GM12878 (cell line): ENCODE measurements around the gene BGLAP. TPM values are rescaled to one million over a fixed set of nuclear protein-coding genes. Genes with fewer than 3 reads are reported as not detected.
A peak's percentile ranks its signal among the peaks of the same experiment; 100 is the strongest.

ENCODE experiments used
- BRCA1 ChIP-seq: IDR thresholded peaks from 2 replicates; pipeline ENCODE4 v1.6.1; 2011; ENCODE audit warnings: low read depth, low read length, improper control_type of control experiment
- CEBPZ ChIP-seq: fragments of 150-350 bp; IDR thresholded peaks from 2 replicates; pipeline ENCODE4 v1.6.1; 2016; ENCODE audit warnings: low read depth, low read length
- CUX1 ChIP-seq: IDR thresholded peaks from 2 replicates; pipeline ENCODE4 v1.6.1; 2012; ENCODE audit warnings: improper control_type of control experiment, low read depth, low read length; ENCODE audit not compliant: insufficient replicate concordance
- FOS ChIP-seq: IDR thresholded peaks from 3 replicates; pipeline ENCODE4 v1.6.1; 2011; ENCODE audit warnings: borderline replicate concordance; ENCODE audit not compliant: insufficient read length; ENCODE audit errors: extremely low read depth
- GATAD2B ChIP-seq: fragments of 450-650 bp; conservative IDR thresholded peaks from 2 replicates; pipeline ENCODE4 v1.6.1; 2017; ENCODE audit warnings: low read depth, mild to moderate bottlenecking, moderate library complexity
- HCFC1 ChIP-seq: fragments of 150-350 bp; IDR thresholded peaks from 2 replicates; pipeline ENCODE4 v1.6.1; 2014; ENCODE audit warnings: low read length
- JUND ChIP-seq: IDR thresholded peaks from 2 replicates; pipeline ENCODE4 v1.6.1; 2012; ENCODE audit warnings: low read depth, mild to moderate bottlenecking, low read length, improper control_type of control experiment, moderate library complexity
- KDM1A ChIP-seq: fragments of 200-600 bp; sonication (generic); IDR thresholded peaks from 2 replicates; pipeline ENCODE4 v1.6.1; 2016; ENCODE audit warnings: borderline replicate concordance
- MTA3 ChIP-seq: IDR thresholded peaks from 2 replicates; pipeline ENCODE4 v1.6.1; 2012; ENCODE audit warnings: low read length, inconsistent platforms, borderline replicate concordance
- MYB ChIP-seq: fragments of 150-350 bp; IDR thresholded peaks from 2 replicates; pipeline ENCODE4 v1.6.1; 2014; ENCODE audit warnings: mild to moderate bottlenecking, low read depth, low read length, borderline replicate concordance
- PBX3 ChIP-seq: IDR thresholded peaks from 2 replicates; pipeline ENCODE4 v1.6.1; 2011; ENCODE audit warnings: mild to moderate bottlenecking, low read depth, low read length, moderate library complexity; ENCODE audit not compliant: insufficient replicate concordance
- POLR2AphosphoS5 ChIP-seq: IDR thresholded peaks from 2 replicates; pipeline ENCODE4 v1.6.1; 2011; ENCODE audit warnings: mild to moderate bottlenecking, low read length, inconsistent platforms
- PRDM15 ChIP-seq: fragments of 450-650 bp; formaldehyde crosslinking; IDR thresholded peaks from 2 replicates; pipeline ENCODE4 v1.4.0; 2020; ENCODE audit warnings: mild to moderate bottlenecking, moderate library complexity
- STAT3 ChIP-seq: IDR thresholded peaks from 2 replicates; pipeline ENCODE4 v1.6.1; 2011; ENCODE audit warnings: low read depth, low read length, improper control_type of control experiment
- TCF7 ChIP-seq: IDR thresholded peaks from 2 replicates; pipeline ENCODE4 v1.6.1; 2014; ENCODE audit warnings: antibody characterized with exemption, borderline replicate concordance
- polyA plus RNA-seq, 11 experiments: library from polyadenylated mRNA; depleted of rRNA in 4 of 11; unstranded in 6 of 11; stranded (reverse) in 5 of 11; fragments of >200 nt; fragmentation: Nextera tagmentation in 4 of 11; fragmentation: Illumina TruSeq in 1 of 11; extraction: Ambion mirVana in 4 of 11; extraction: Trizol in 1 of 11; gene quantifications; 1 replicate in 1 of 11; 2 replicates in 10 of 11; pipeline versions ENCODE4 v1.2.1 to v1.2.3, GENCODE V29; 2011 to 2016; ENCODE audit warnings: inconsistent platforms in 2 of 11, missing spikeins in 2 of 11, low read depth in 1 of 11
- total RNA-seq, 4 experiments: library from RNA; depleted of rRNA in 3 of 4; stranded (reverse); fragments of >200 nt in 3 of 4; fragmentation: Illumina TruSeq in 1 of 4; extraction: Trizol in 1 of 4; gene quantifications; 2 replicates each; pipeline versions ENCODE4 v1.2.1 to v1.2.3, GENCODE V29; 2013 to 2021

BGLAP gene
- total and polyA plus RNA-seq, 10 of the 15 experiments (the other 5 are each of a cell fraction or from before 2014, with no cell fraction given) = 0.20 to 1.8 (median 0.40) TPM; not detected in 3

- TF ChIP-seq CEBPZ (no peak), FOS (no peak), MTA3 (no peak), TCF7 (no peak), CUX1 (no peak), MYB (no peak), PRDM15 (no peak), GATAD2B (peak; percentile 57; the same call in 1 of the 2 replicates), JUND (no peak), STAT3 (no peak), HCFC1 (no peak), POLR2AphosphoS5 (no peak), PBX3 (no peak), KDM1A (no peak), BRCA1 (no peak)
These were observed 43.1 kb upstream of the BGLAP start (continued) for GRCh38 chr1:156198831-156199349.
